Activated CD4-positive, alpha-beta T cell treated with anti-CD3 and anti-CD28 coated beads, Interleukin-2, amount 10 ng/mL, durations not matched to agents 24 days and 14 days (primary cell): Measurements from ENCODE around the gene SAMD14. TPM values are rescaled to one million over a fixed set of nuclear protein-coding genes. Genes with fewer than 3 reads are reported as not detected.

Experiments
- DNase-seq: peaks from one replicate; pipeline ENCODE4 v3.0.0; 2022
- H3K27ac Mint-ChIP-seq: one replicate; pipeline ENCODE4 v1.8.0; 2022; ENCODE audit warnings: mild to moderate bottlenecking, mixed read lengths
- H3K27me3 Mint-ChIP-seq: one replicate; pipeline ENCODE4 v1.8.0; 2022; ENCODE audit warnings: mixed read lengths
- H3K36me3 Mint-ChIP-seq: one replicate; pipeline ENCODE4 v1.8.0; 2022; ENCODE audit warnings: low read depth, mild to moderate bottlenecking, mixed read lengths
- H3K4me1 Mint-ChIP-seq: one replicate; pipeline ENCODE4 v1.8.0; 2021; ENCODE audit warnings: mixed read lengths
- H3K4me3 Mint-ChIP-seq: one replicate; pipeline ENCODE4 v1.8.0; 2022; ENCODE audit warnings: mild to moderate bottlenecking, moderate library complexity, mixed read lengths
- H3K9me3 Mint-ChIP-seq: one replicate; pipeline ENCODE4 v1.8.0; 2021; ENCODE audit warnings: mixed read lengths
- intact Hi-C: fragments of 100-400 bp; cut with micrococcal nuclease; formaldehyde crosslinking; loops from one replicate; pipeline ENCODE4 v1.15.1; 2023
- total RNA-seq: library from RNA; stranded (reverse); gene quantifications from 2 replicates; pipeline ENCODE4 v1.2.3, GENCODE V29; 2022

Gene SAMD14
- total RNA-seq, 1 donor from 2014 or later = 1.0 TPM

DNA sequence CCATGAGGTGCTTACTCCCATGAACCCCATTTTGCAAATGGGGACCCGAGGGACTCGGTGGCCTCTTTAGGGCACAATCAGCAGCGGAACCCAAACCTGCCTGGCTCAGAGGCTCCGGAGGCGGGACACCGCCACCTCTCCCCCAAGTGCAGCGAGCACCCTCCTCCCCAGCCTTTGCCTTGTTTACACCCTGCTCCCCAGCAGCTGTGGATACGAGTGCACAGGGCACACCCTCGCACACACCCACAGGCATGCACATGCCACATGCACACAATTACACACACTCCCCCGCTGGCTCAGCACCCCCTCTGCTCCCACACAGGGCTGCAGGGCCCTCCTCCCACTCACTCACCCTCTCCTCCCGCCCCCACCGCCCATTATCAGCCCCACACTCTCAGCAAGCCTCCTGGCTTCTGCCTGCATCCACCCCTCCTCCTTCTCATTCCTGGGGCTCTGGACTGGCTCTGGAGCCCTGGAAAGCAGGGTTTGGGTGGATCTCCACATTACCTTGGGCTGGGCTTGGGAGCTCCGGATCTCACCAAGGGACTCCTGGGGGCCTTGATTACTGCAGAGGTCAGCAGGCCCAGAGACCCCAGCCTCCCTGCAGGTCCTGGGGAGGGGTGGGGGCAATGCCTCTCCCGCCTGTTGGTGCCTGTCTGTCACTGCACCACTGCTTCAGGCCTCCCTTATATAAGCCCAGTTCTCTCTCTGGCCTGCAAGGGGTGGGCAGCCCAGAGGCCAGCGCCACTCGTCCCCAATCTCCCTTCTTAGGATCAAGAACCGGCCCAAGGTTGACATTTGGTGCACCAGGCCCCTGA is 28.4 kb downstream of the SAMD14 start:
- intact Hi-C loops = no loop called here
- H3K4me1 Mint-ChIP-seq = peaks cover 5% of the 10 kb centered on the region
- H3K36me3 Mint-ChIP-seq = peaks cover 2% of the 10 kb centered on the region
- DNase-seq = no peak
- H3K27ac Mint-ChIP-seq = no peak overlapping the region
- no peaks in the 10 kb centered on the region for H3K9me3 Mint-ChIP-seq
- no peak overlapping the region for H3K4me3 Mint-ChIP-seq
- no peaks in the 10 kb centered on the region for H3K27me3 Mint-ChIP-seq

DNA sequence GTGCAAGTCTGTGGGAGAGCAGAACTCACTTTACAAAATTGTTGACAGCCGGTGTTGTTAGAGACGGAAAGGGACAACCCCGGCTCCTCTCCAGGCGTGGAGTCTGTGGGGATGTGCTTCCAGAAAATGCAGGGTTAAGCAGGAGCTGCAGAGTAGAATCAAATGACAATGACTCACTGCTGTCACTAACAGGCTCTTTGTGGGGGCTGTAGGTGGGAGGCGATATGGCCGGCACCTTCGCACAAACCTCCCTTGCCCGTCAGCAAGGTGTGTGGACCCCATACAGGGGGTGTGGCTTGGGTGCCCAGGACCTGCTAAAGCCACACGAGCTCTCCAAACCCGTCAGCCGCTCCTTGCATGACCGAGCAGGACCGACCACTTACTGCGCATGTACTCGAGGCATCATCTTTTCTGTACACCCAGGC is 29.0 kb downstream of the SAMD14 start:
- Mint-ChIP-seq H3K9me3 (no peaks in the 10 kb centered on the region), H3K27ac (no peak overlapping the region), H3K27me3 (no peaks in the 10 kb centered on the region), H3K4me1 (peaks cover 9% of the 10 kb centered on the region), H3K4me3 (no peak overlapping the region), H3K36me3 (peaks cover 2% of the 10 kb centered on the region)
- intact Hi-C loops = no loop called here
- no peak for DNase-seq

DNA sequence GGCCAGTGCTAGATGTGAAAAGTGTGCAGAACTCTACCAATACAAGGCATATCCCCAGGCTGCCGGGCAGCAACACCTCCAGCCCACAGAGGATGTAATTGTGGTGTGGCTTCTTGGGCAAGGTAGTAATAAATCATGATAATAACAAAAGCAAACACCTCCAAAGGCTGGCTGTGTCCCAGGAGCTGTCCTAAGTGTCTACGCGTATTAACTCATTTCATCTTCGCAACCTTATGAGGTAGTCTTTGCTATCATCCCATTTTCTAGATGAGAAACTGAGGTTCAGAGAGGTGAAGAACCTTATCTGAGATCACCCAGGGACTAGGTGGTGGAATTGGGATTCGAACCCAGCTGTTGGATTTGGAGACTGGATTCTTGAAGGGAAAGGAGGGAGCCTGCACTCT is 29.5 kb downstream of the SAMD14 start:
- no peaks in the 10 kb centered on the region for H3K27me3 Mint-ChIP-seq

DNA sequence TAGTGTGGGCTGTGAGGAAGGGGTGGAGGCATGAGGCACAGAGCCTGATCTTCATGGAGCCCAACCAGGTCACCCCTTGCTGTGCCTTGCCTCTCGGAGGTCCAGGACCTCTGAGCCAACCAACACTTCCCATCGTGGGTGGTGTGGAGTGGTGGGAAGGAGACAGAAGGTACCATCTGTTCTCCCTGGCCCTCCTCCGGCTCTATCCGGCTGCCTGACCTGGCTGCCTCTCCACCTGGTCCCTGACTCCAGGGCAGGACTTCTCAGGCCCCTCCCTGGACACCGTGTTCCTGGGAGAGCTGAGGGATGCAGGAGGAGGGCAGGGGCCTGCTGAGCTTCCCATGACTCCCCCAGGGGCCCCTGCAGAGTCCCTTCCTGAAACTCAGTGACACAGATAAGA is 31.0 kb downstream of the SAMD14 start:
- Mint-ChIP-seq H3K9me3 (no peaks in the 10 kb centered on the region), H3K27ac (no peak overlapping the region), H3K27me3 (no peaks in the 10 kb centered on the region), H3K4me1 (peaks cover 27% of the 10 kb centered on the region), H3K4me3 (no peak overlapping the region), H3K36me3 (peaks cover 2% of the 10 kb centered on the region)
- intact Hi-C loops = no loop called here
- DNase-seq = no peak

More for the DNA sequence above, 29.5 kb downstream of the SAMD14 start:
- no peaks in the 10 kb centered on the region for H3K9me3 Mint-ChIP-seq
- H3K4me1 Mint-ChIP-seq = peaks cover 14% of the 10 kb centered on the region
- peaks cover 2% of the 10 kb centered on the region for H3K36me3 Mint-ChIP-seq
- H3K27ac Mint-ChIP-seq = no peak overlapping the region
- intact Hi-C loops = no loop called here
- no peak for DNase-seq
- no peak overlapping the region for H3K4me3 Mint-ChIP-seq

DNA sequence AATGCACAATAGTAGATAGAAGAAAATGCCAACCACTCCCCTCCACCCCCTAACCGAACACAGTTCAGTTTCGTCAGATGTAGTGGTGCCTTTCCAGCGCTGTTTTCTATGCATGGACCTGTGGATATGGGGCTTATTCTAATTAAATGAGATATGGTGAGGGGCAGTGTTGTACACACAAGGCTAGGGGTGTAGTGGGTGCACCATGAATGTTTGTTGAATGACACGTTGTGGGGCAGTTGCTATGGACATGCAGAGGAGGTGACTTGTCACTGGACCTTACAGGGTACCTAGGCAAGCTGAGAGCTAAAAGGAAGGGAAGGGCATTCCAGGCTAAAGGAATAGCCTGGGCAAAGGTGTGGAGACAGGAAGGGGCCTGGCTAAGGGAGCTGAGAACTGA is 31.4 kb downstream of the SAMD14 start:
- intact Hi-C loops = no loop called here

DNA sequence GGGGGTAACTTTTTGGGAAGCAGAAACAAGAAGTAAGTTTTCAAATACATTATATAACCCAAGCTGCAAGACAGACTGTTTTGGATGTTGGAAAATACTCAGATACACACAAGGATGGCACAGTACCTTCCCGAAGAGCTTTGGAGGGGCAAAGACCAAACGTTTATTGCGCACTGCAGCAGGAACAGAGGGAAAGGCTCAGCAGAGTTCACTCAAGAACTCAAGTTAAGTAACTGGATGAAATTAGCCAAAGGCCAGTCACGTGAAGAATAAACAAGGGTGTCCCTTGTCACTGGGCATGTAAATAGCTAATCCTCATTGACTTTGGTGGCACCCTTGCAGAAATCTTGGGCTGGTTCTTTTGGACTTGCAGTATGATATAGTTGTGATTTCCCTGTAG is 32.0 kb downstream of the SAMD14 start:
- Mint-ChIP-seq H3K4me3 (no peak overlapping the region), H3K27ac (no peak overlapping the region), H3K4me1 (peaks cover 27% of the 10 kb centered on the region), H3K9me3 (no peaks in the 10 kb centered on the region), H3K36me3 (peaks cover 2% of the 10 kb centered on the region), H3K27me3 (no peaks in the 10 kb centered on the region)
- intact Hi-C loops = no loop called here
- no peak for DNase-seq

More for the DNA sequence above, 31.4 kb downstream of the SAMD14 start:
- no peak overlapping the region for H3K27ac Mint-ChIP-seq
- DNase-seq = no peak
- no peaks in the 10 kb centered on the region for H3K9me3 Mint-ChIP-seq
- H3K4me1 Mint-ChIP-seq = peaks cover 27% of the 10 kb centered on the region
- peaks cover 2% of the 10 kb centered on the region for H3K36me3 Mint-ChIP-seq
- no peak overlapping the region for H3K4me3 Mint-ChIP-seq
- no peaks in the 10 kb centered on the region for H3K27me3 Mint-ChIP-seq

DNA sequence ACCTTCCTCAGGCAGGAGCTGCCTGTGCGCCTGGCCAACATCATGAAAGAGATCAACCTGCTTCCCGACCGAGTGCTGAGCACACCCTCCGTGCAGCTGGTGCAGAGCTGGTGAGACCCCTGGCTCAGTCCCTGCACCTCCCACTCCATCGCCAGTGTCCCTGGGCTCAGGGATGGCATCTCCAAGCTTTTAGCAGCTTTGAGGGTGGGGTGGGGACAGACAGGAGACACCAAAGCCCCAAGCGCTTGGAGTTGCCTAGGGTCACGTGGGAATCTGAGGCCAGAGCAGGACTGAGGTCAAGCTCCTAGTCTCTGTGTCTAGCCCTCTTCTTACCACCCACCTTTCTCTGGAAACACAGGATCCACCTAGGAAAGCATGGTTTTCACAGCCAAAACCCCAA is 32.5 kb downstream of the SAMD14 start:
- intact Hi-C loops = no loop called here

DNA sequence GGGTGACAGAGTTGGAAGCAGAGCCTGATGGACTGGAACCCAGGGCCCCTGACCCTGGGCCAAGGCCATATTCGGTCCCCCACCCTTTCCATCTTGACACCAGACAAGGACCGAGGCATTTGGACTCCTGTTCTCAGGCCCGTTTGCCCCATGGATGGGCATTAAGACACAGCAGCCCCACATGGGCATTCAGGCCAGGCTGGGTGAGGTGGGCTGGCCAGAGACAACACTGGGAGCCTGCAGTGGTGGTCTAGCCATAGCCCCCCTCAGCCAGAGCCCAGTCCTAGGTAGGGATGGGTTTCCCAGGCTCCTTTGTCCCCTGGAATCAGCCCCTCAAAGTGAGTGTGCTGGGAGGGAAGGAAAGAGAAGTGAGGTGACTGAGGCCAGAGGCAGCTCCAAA is 33.2 kb downstream of the SAMD14 start:
- H3K4me3 Mint-ChIP-seq = no peak overlapping the region

More for the DNA sequence above, 32.5 kb downstream of the SAMD14 start:
- peaks cover 2% of the 10 kb centered on the region for H3K36me3 Mint-ChIP-seq
- no peak overlapping the region for H3K4me3 Mint-ChIP-seq
- no peak for DNase-seq
- no peaks in the 10 kb centered on the region for H3K9me3 Mint-ChIP-seq
- no peaks in the 10 kb centered on the region for H3K27me3 Mint-ChIP-seq
- H3K4me1 Mint-ChIP-seq = peaks cover 27% of the 10 kb centered on the region
- no peak overlapping the region for H3K27ac Mint-ChIP-seq

DNA sequence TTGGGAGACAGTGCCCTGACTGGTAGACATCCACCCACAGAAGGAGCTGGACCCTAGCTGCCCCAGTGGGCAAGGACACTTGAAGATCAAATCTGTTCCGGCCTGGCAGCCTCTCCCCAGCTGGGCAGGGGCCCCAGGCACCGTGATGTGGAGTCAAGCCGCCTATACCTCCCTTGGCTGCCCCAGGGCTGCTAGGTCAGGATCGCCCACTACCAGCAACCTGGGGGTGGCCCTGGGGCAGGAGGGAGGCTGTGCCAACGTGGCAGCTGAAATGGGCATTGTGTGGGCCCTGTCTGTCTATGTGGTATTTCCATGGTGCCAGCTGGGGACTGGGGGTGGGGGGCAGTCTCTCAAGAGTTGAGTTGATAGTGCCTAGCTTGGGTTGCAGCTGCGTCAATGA is 33.9 kb downstream of the SAMD14 start:
- DNase-seq = peak; percentile 61
- Mint-ChIP-seq H3K4me1 (peaks cover 27% of the 10 kb centered on the region), H3K9me3 (no peaks in the 10 kb centered on the region), H3K27ac (peak overlapping the region; percentile 93), H3K36me3 (peaks cover 2% of the 10 kb centered on the region), H3K4me3 (peak overlapping the region; percentile 89), H3K27me3 (no peaks in the 10 kb centered on the region)
- intact Hi-C loops = no loop called here

More for the DNA sequence above, 33.2 kb downstream of the SAMD14 start:
- H3K4me1 Mint-ChIP-seq = peaks cover 27% of the 10 kb centered on the region
- no peak overlapping the region for H3K27ac Mint-ChIP-seq
- peaks cover 2% of the 10 kb centered on the region for H3K36me3 Mint-ChIP-seq
- no peak for DNase-seq
- H3K9me3 Mint-ChIP-seq = no peaks in the 10 kb centered on the region
- intact Hi-C loops = no loop called here
- H3K27me3 Mint-ChIP-seq = no peaks in the 10 kb centered on the region

DNA sequence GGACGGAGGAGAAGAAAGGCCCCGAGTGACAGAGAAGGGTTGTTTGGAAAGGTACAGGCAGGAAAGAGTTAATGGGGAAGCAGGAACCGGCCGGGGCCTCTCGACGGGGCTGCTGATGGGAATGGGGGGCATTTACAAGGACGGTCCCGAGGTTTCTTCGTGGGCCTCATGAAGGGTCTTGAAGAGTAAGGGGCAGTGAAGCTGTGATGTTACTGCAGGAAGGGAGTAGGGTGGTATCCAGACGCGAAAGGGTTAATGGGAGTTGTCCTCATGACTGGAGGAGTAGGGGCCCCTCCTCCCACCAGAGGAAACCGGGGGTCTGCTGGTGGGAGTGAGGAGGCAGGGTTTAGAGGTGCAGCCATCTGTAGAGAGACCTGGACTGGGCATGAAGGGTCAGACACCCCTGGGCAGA is 34.3 kb downstream of the SAMD14 start:
- Mint-ChIP-seq H3K27ac (peak overlapping the region; percentile 93), H3K27me3 (no peaks in the 10 kb centered on the region), H3K4me1 (peaks cover 27% of the 10 kb centered on the region), H3K4me3 (peak overlapping the region; percentile 89), H3K36me3 (peaks cover 2% of the 10 kb centered on the region), H3K9me3 (no peaks in the 10 kb centered on the region)
- intact Hi-C loops = loop anchor here (1.0 to 2.0 kb wide), 3 partner anchors 37 to 387 kb away; partner anchors contain the start of gene ITGA3
- DNase-seq = peak; percentile 67

DNA sequence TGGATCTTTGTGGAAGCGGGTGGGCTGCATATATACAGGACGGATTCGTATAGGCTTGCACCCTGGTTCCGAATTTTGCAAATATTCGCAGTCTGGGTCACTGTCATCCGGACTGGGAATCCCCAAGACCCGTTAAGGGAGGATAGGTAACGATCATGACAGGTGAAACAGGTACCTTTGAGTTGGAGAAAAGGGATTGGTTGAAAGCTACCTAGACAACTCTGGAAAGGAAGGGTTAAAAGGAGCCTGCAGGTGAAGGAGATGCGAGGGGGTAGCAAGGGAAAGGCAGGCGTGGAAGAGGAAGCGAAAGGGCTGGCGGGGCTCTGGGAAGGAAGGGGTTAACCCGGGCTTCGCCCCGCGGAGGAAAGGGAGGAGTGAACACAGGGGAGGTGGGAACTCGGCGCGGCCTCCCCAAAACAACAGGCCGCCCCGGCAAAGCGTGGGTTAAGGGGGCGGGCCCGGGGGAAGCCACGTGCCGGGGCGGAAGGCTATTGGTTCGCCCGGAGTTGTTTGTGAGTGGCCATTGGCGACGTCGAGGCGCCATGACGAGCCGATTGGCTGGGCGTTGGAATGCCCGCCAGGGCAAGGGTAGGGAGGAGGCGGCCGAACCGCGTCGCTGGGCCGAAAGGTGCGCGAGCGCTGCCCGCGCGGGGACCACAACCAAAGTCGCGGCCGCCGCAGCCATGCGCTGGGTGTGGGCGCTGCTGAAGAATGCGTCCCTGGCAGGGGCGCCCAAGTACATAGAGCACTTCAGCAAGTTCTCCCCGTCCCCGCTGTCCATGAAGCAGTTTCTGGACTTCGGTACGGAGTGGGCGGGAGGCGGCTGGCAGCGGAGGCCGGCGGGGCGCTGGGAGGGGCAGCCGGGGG is 35.0 kb downstream of the SAMD14 start, which contains the start of gene PDK2:
Gene PDK2 (plus strand): TSS at position 599 of the 867 bp plus-strand sequence. CDS start 85 bp downstream, at position 684.
- intact Hi-C loops = loop anchor here (1.0 to 2.0 kb wide), 5 partner anchors 38 to 387 kb away; partner anchors contain the start of gene ITGA3
- Mint-ChIP-seq H3K9me3 (no peaks in the 10 kb centered on the region), H3K4me1 (peaks cover 24% of the 10 kb centered on the region), H3K36me3 (peaks cover 2% of the 10 kb centered on the region), H3K27ac (peak within 1 kb of the TSS; percentile 93), H3K4me3 (peak within 1 kb of the TSS; percentile 89), H3K27me3 (no peaks in the 10 kb centered on the region)
- peak; percentile 99 for DNase-seq

DNA sequence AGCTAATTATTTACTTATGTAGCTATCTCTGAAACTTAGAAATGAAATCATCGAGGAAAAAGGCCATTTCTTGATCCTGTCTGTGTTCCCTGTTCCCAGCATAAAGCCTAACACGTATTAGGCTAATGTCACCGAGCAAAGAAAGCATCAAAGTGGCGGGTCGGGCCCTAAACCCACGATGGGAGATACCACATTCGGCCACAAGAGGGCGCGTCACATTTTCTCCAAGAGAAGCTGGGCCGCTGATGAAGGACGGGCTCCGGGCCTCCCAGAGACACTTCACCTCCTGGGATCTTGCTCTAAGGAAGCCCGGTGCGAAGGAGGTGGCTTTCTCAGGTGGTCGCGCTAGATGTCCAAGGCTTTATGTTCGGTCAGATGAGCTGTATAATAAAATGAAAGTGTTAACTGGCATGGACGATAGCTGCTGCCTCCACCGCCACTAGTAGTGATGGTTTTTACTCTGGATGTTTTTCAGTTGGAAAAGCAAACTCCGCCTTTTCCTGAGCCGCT is 35.7 kb downstream of the SAMD14 start:
- intact Hi-C loops = loop anchor here (1.0 to 2.0 kb wide), 4 partner anchors 37 to 203 kb away; partner anchors contain the start of gene ITGA3
- Mint-ChIP-seq H3K9me3 (no peaks in the 10 kb centered on the region), H3K27ac (peak overlapping the region; percentile 93)

DNA sequence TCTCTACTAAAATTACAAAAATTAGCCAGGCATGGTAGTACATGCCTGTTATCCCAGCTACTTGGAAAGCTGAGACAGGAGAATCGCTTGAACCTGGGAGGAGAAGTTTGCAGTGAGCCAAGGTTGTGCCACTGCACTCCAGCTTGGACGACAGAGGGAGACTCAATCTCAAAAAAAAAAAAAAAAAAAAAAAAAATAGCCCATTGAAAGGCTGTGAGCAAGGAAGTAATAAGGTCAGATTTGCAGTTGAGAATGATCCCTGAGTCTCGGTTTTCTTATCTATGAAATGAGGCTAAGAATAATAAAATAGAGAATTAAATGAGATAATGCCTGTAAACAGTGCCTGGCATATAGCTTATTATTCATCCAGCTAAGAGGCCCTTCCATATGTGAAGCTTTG is 36.2 kb downstream of the SAMD14 start:
- Mint-ChIP-seq H3K9me3 (no peaks in the 10 kb centered on the region), H3K4me3 (peak overlapping the region; percentile 89), H3K27me3 (no peaks in the 10 kb centered on the region), H3K36me3 (peaks cover 2% of the 10 kb centered on the region), H3K27ac (no peak overlapping the region), H3K4me1 (peaks cover 22% of the 10 kb centered on the region)
- DNase-seq = no peak
- intact Hi-C loops = loop anchor here (1.0 to 2.0 kb wide), 4 partner anchors 37 to 203 kb away; partner anchors contain the start of gene ITGA3

More for the DNA sequence above, 35.7 kb downstream of the SAMD14 start:
- H3K4me1 Mint-ChIP-seq = peaks cover 22% of the 10 kb centered on the region
- H3K4me3 Mint-ChIP-seq = peak overlapping the region; percentile 89
- peak; percentile 96 for DNase-seq
- peaks cover 2% of the 10 kb centered on the region for H3K36me3 Mint-ChIP-seq
- H3K27me3 Mint-ChIP-seq = no peaks in the 10 kb centered on the region
